Tibial artery (tissue), 4 donors: Measurements from ENCODE around the gene SAMD14.

ENCODE experiments used
- DNase-seq, 2 donors: peaks; one replicate each; pipeline ENCODE4 v3.0.0-alpha.2; 2019
- H3K27ac ChIP-seq, 2 donors: fragments of 200-600 bp; sonication (generic) in 1 of 2; 1 replicate in 1 of 2; 2 replicates in 1 of 2; pipeline ENCODE4 v1.5.1; 2018 to 2019; ENCODE audit warnings: mild to moderate bottlenecking in 1 of 2
- H3K27me3 ChIP-seq, 2 donors: fragments of 200-600 bp; sonication (generic) in 1 of 2; one replicate each; pipeline versions ENCODE4 v1.5.1 to v1.6.0; 2016 to 2019
- H3K36me3 ChIP-seq, 3 donors: fragments of 200-600 bp; sonication (generic) in 2 of 3; one replicate each; pipeline ENCODE4 v1.5.1; 2016 to 2019; ENCODE audit warnings: mild to moderate bottlenecking in 2 of 3
- H3K4me1 ChIP-seq, 4 donors: fragments of 200-600 bp; sonication (generic) in 2 of 4; 1 replicate in 3 of 4; 2 replicates in 1 of 4; pipeline ENCODE4 v1.5.1; 2016 to 2019
- H3K4me3 ChIP-seq, 2 donors: fragments of 200-600 bp; sonication (generic) in 1 of 2; 1 replicate in 1 of 2; 2 replicates in 1 of 2; pipeline ENCODE4 v1.5.1; 2018 to 2019; ENCODE audit warnings: mild to moderate bottlenecking in 2 of 2
- H3K9me3 ChIP-seq, 3 donors: fragments of 200-600 bp; sonication (generic) in 1 of 3; one replicate each; pipeline ENCODE4 v1.5.1; 2016 to 2019
- CTCF ChIP-seq, 2 experiments: fragments of 200-600 bp in 1 of 2; fragments of 450-650 bp in 1 of 2; IDR thresholded peaks; one replicate each; pipeline ENCODE4 v1.5.1; 2017 to 2019; ENCODE audit warnings: antibody characterized with exemption in 2 of 2, mild to moderate bottlenecking in 1 of 2, moderate library complexity in 1 of 2
- intact Hi-C: fragments of 100-400 bp; cut with DNase I; formaldehyde crosslinking; loops from one replicate; pipeline ENCODE4 v1.15.0; 2023; ENCODE audit warnings: low total_unique reads

SAMD14 gene

GRCh38 chr17:50074227-50074626 lies 55.7 kb downstream of the SAMD14 start:
- Histone ChIP-seq H3K36me3 (peaks cover 97 to 99% (median 99%) of the 10 kb centered on the region in 3 donors), H3K27me3 (no peaks in the 10 kb centered on the region), H3K27ac (peak overlapping the region; percentile 3 to 23), H3K9me3 (no peaks in the 10 kb centered on the region), H3K4me3 (no peak overlapping the region), H3K4me1 (peaks cover 0 to 7% (median 5%) of the 10 kb centered on the region in 4 donors)
- no peak for TF ChIP-seq CTCF (IDR thresholded peaks at IDR 0.05)
- DNase-seq = no peak
- intact Hi-C loops = no loop called here

- Histone ChIP-seq H3K27ac (peak overlapping the region; percentile 7 to 9), H3K4me1 (peaks cover 0 to 6% (median 1%) of the 10 kb centered on the region in 4 donors)
- no peak for DNase-seq
These were observed 57.0 kb downstream of the SAMD14 start for GRCh38 chr17:50072925-50073324.

GRCh38 chr17:50072130-50072529 lies 57.8 kb downstream of the SAMD14 start:
- no peak for TF ChIP-seq CTCF (IDR thresholded peaks at IDR 0.05)
- no peak for DNase-seq
- Histone ChIP-seq H3K27ac (peak overlapping the region in 1 of 2 donors; percentile 7), H3K9me3 (no peaks in the 10 kb centered on the region), H3K4me1 (peaks cover 0 to 12% (median 4%) of the 10 kb centered on the region in 4 donors), H3K36me3 (peaks cover 95 to 97% (median 97%) of the 10 kb centered on the region in 3 donors), H3K27me3 (no peaks in the 10 kb centered on the region), H3K4me3 (no peak overlapping the region)
- intact Hi-C loops = no loop called here

More at GRCh38 chr17:50072925-50073324, 57.0 kb downstream of the SAMD14 start:
- intact Hi-C loops = no loop called here
- Histone ChIP-seq H3K36me3 (peaks cover 97% of the 10 kb centered on the region in 3 donors), H3K4me3 (no peak overlapping the region), H3K27me3 (no peaks in the 10 kb centered on the region), H3K9me3 (no peaks in the 10 kb centered on the region)
- no peak for TF ChIP-seq CTCF (IDR thresholded peaks at IDR 0.05)

GRCh38 chr17:50071692-50072091 lies 58.3 kb downstream of the SAMD14 start:
- H3K27me3 ChIP-seq = no peaks in the 10 kb centered on the region
- peak overlapping the region in 1 of 2 donors; percentile 7 for H3K27ac ChIP-seq
- peaks cover 0 to 17% (median 7%) of the 10 kb centered on the region in 4 donors for H3K4me1 ChIP-seq
- intact Hi-C loops = no loop called here
- H3K4me3 ChIP-seq = no peak overlapping the region
- no peaks in the 10 kb centered on the region for H3K9me3 ChIP-seq
- no peak for TF ChIP-seq CTCF (IDR thresholded peaks at IDR 0.05)
- peaks cover 94 to 95% (median 95%) of the 10 kb centered on the region in 3 donors for H3K36me3 ChIP-seq
- DNase-seq = no peak

GRCh38 chr17:50070908-50071680 lies 58.9 kb downstream of the SAMD14 start:
- H3K27ac ChIP-seq = no peak overlapping the region
- no peak for TF ChIP-seq CTCF (IDR thresholded peaks at IDR 0.05)
- intact Hi-C loops = no loop called here
- H3K27me3 ChIP-seq = no peaks in the 10 kb centered on the region
- peaks cover 88 to 89% (median 89%) of the 10 kb centered on the region in 3 donors for H3K36me3 ChIP-seq
- no peaks in the 10 kb centered on the region for H3K9me3 ChIP-seq
- no peak for DNase-seq
- no peak overlapping the region for H3K4me3 ChIP-seq
- H3K4me1 ChIP-seq = peaks cover 0 to 23% (median 12%) of the 10 kb centered on the region in 4 donors
